CD4-positive, alpha-beta T cell treated with Interleukin-4 for 1 hour (primary cell): ENCODE results near the gene ALDH8A1.

Source experiments
- DNase-seq, 2 donors: peaks; one replicate each; pipeline ENCODE4 v3.0.0-alpha.2; 2020 to 2022

Gene ALDH8A1

GRCh38 chr6:134949927-134950326 is at the start of gene ALDH8A1:
ALDH8A1 (minus strand) TSS chr6:134950101; CDS start chr6:134950053, 48 bp downstream.
- no peak for DNase-seq

- DNase-seq = no peak
Observed at GRCh38 chr6:134999107-134999506, 49.2 kb upstream of the ALDH8A1 start.

- DNase-seq = no peak
Observed at GRCh38 chr6:134997133-134997995, 47.5 kb upstream of the ALDH8A1 start.

GRCh38 chr6:134995536-134995935 is 45.6 kb upstream of the ALDH8A1 start:
- DNase-seq = no peak

GRCh38 chr6:134994431-134994830 is 44.5 kb upstream of the ALDH8A1 start:
- DNase-seq = no peak

- no peak for DNase-seq
Observed at GRCh38 chr6:134992155-134992554, 42.3 kb upstream of the ALDH8A1 start.

GRCh38 chr6:134990262-134990661 is 40.4 kb upstream of the ALDH8A1 start:
- DNase-seq = no peak

- DNase-seq = no peak
Observed at GRCh38 chr6:134984821-134985220, 34.9 kb upstream of the ALDH8A1 start.

- no peak for DNase-seq
Observed at GRCh38 chr6:134983823-134984222, 33.9 kb upstream of the ALDH8A1 start.

- no peak for DNase-seq
Observed at GRCh38 chr6:134982161-134982560, 32.3 kb upstream of the ALDH8A1 start.

GRCh38 chr6:134980846-134981245 is 30.9 kb upstream of the ALDH8A1 start:
- DNase-seq = no peak

GRCh38 chr6:134979142-134979541 is 29.2 kb upstream of the ALDH8A1 start:
- DNase-seq = no peak

- DNase-seq = no peak
Observed at GRCh38 chr6:134974370-134974769, 24.5 kb upstream of the ALDH8A1 start.

GRCh38 chr6:134967711-134968110 is 17.8 kb upstream of the ALDH8A1 start:
- DNase-seq = no peak

- no peak for DNase-seq
Observed at GRCh38 chr6:134964451-134965203, 14.7 kb upstream of the ALDH8A1 start.

GRCh38 chr6:134962421-134962820 is 12.5 kb upstream of the ALDH8A1 start:
- DNase-seq = no peak

GRCh38 chr6:134961366-134961765 is 11.5 kb upstream of the ALDH8A1 start:
- DNase-seq = no peak

- DNase-seq = no peak
Observed at GRCh38 chr6:134959603-134960002, 9.7 kb upstream of the ALDH8A1 start.

- DNase-seq = no peak
Observed at GRCh38 chr6:134956676-134957075, 6.8 kb upstream of the ALDH8A1 start.

- DNase-seq = no peak
Observed at GRCh38 chr6:134956032-134956431, 6.1 kb upstream of the ALDH8A1 start.

GRCh38 chr6:134954272-134955000 is 4.5 kb upstream of the ALDH8A1 start:
- no peak for DNase-seq

GRCh38 chr6:134951494-134952263 is 1.8 kb upstream of the ALDH8A1 start:
- no peak for DNase-seq

- no peak for DNase-seq
Observed at GRCh38 chr6:134950482-134950881, 581 bp upstream of the ALDH8A1 start.
